Inflammatory macrophage treated with lipopolysaccharide for 1 hour (primary cell): ENCODE measurements around the gene TRABD.
"Not testable (repeated sequence)": the region's sequence is repeated elsewhere in the genome, so short reads cannot be mapped to it uniquely, and the experiment has no call there.

Source experiments
- DNase-seq, 2 donors: peaks; one replicate each; pipeline ENCODE4 v3.0.0-alpha.2; 2020 to 2022

Gene TRABD

GRCh38 chr22:50189849-50190181 lies 4.1 kb downstream of the TRABD start:
- DNase-seq, result no peak

- DNase-seq, result peak; percentile 73 to 85
Measured at GRCh38 chr22:50190182-50190940, 4.6 kb downstream of the TRABD start.

- peak; percentile 67 to 71 for DNase-seq
Measured at GRCh38 chr22:50190941-50191741, 5.4 kb downstream of the TRABD start.

- DNase-seq, result no peak
Measured at GRCh38 chr22:50192436-50193204, 6.9 kb downstream of the TRABD start.

GRCh38 chr22:50193621-50194020 lies 7.9 kb downstream of the TRABD start:
- DNase-seq, result no peak

GRCh38 chr22:50194037-50194805 lies 8.5 kb downstream of the TRABD start:
- no peak for DNase-seq

- DNase-seq, result no peak
Measured at GRCh38 chr22:50196256-50196655, 10.5 kb downstream of the TRABD start.

- DNase-seq, result no peak
Measured at GRCh38 chr22:50197000-50197800, 11.5 kb downstream of the TRABD start.

- DNase-seq, result no peak
Measured at GRCh38 chr22:50197856-50198623, 12.3 kb downstream of the TRABD start.

- DNase-seq, result no peak
Measured at GRCh38 chr22:50198624-50199017, 12.9 kb downstream of the TRABD start.

- no peak for DNase-seq
Measured at GRCh38 chr22:50199251-50199721, 13.6 kb downstream of the TRABD start.

- no peak for DNase-seq
Measured at GRCh38 chr22:50199829-50200460, 14.2 kb downstream of the TRABD start.

GRCh38 chr22:50200461-50201190 lies 14.9 kb downstream of the TRABD start, which contains the start of gene SELENOO:
Gene SELENOO, plus strand, starts transcription at chr22:50201011. Its CDS starts 26 bp downstream, at chr22:50201037.
- DNase-seq, result peak; percentile 87 to 91

GRCh38 chr22:50201191-50202129 lies 15.7 kb downstream of the TRABD start:
- DNase-seq, result peak in 1 of 2 donors; percentile 7

- no peak for DNase-seq
Measured at GRCh38 chr22:50202130-50202666, 16.5 kb downstream of the TRABD start.

- DNase-seq, result no peak
Measured at GRCh38 chr22:50203288-50203687, 17.6 kb downstream of the TRABD start.

- DNase-seq, result peak; percentile 55 to 56
Measured at GRCh38 chr22:50204571-50204970, 18.9 kb downstream of the TRABD start.

- DNase-seq, result not testable (repeated sequence)
Measured at GRCh38 chr22:50204998-50205397, 19.3 kb downstream of the TRABD start.
